Measurements from ENCODE around the gene AHRR. TPM values are rescaled to one million over a fixed set of nuclear protein-coding genes. Genes with fewer than 3 reads are reported as not detected.

AHRR gene
- total and polyA plus RNA-seq, 2 experiments from 2014 or later: 0.27 to 1.8 TPM

- Histone ChIP-seq H3F3A (replicated peaks; ENCODE audit: low read depth) (peaks cover 7% of the 10 kb centered on the region; the same call in 1 of the 2 replicates), H3K4me3 (no peak overlapping the region), H3K4me1 (ENCODE audit: insufficient read depth) (no peaks in the 10 kb centered on the region), H3K27ac (ENCODE audit: low read depth) (no peak overlapping the region), H3K36me3 (ENCODE audit: insufficient read depth) (no peaks in the 10 kb centered on the region), H3K79me2 (replicated peaks; ENCODE audit: insufficient read depth) (no peaks in the 10 kb centered on the region), H3K27me3 (ENCODE audit: insufficient read depth) (peaks cover 44% of the 10 kb centered on the region), H2AFZ (no peak overlapping the region), H3K4me2 (no peak overlapping the region), H4K20me1 (replicated peaks; ENCODE audit: insufficient read depth) (peaks cover under 1% of the 10 kb centered on the region; the same call in 1 of the 2 replicates), H3K9me2 (ENCODE audit: insufficient read depth) (no peaks in the 10 kb centered on the region)
- no peak overlapping the region for H3K4me3 Mint-ChIP-seq
- DNase-seq (ENCODE audit: low spot score): no peak
- TF ChIP-seq, protein P1, sequence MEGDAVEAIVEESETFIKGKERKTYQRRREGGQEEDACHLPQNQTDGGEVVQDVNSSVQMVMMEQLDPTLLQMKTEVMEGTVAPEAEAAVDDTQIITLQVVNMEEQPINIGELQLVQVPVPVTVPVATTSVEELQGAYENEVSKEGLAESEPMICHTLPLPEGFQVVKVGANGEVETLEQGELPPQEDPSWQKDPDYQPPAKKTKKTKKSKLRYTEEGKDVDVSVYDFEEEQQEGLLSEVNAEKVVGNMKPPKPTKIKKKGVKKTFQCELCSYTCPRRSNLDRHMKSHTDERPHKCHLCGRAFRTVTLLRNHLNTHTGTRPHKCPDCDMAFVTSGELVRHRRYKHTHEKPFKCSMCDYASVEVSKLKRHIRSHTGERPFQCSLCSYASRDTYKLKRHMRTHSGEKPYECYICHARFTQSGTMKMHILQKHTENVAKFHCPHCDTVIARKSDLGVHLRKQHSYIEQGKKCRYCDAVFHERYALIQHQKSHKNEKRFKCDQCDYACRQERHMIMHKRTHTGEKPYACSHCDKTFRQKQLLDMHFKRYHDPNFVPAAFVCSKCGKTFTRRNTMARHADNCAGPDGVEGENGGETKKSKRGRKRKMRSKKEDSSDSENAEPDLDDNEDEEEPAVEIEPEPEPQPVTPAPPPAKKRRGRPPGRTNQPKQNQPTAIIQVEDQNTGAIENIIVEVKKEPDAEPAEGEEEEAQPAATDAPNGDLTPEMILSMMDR (conservative IDR thresholded peaks at IDR 0.05; ENCODE audit: low read depth in 2 of 2): no peak
- TF ChIP-seq NANOG (IDR thresholded peaks at IDR 0.05; ENCODE audit: borderline replicate concordance): no peak
- TF ChIP-seq STAT1 (IDR thresholded peaks at IDR 0.05; ENCODE audit: unreplicated experiment): no peak
- TF ChIP-seq ZNF331 (CRISPR knock-in tag; IDR thresholded peaks at IDR 0.05; ENCODE audit: low read depth): no peak
- no peak for TF ChIP-seq CREB1 (CRISPR knock-in tag; IDR thresholded peaks at IDR 0.05; ENCODE audit: low read depth)
- no peak for TF ChIP-seq REST (IDR thresholded peaks at IDR 0.05; ENCODE audit: unreplicated experiment)
- no peak for TF ChIP-seq JUNB (IDR thresholded peaks at IDR 0.05; ENCODE audit: unreplicated experiment)
- no peak for TF ChIP-seq EZH2 (IDR thresholded peaks at IDR 0.05; ENCODE audit: low read depth, unreplicated experiment)
- TF ChIP-seq ETS1 (IDR thresholded peaks at IDR 0.05): no peak
- TF ChIP-seq EZH2phosphoT487 (IDR thresholded peaks at IDR 0.05; ENCODE audit: unreplicated experiment): no peak
- TF ChIP-seq POLR2AphosphoS5 (IDR thresholded peaks at IDR 0.05; ENCODE audit: low read depth): no peak
- TF ChIP-seq ZNF462 (CRISPR knock-in tag; IDR thresholded peaks at IDR 0.05): no peak
- no peak for TF ChIP-seq ZNF114 (CRISPR knock-in tag; IDR thresholded peaks at IDR 0.05)
- H3K9me3 Mint-ChIP-seq: peaks cover 4% of the 10 kb centered on the region; the same call in 1 of the 3 replicates
- no peak for ATAC-seq
- no peak overlapping the region for H3K27ac Mint-ChIP-seq
- peaks cover 10% of the 10 kb centered on the region for H3K4me1 Mint-ChIP-seq
- H3K36me3 Mint-ChIP-seq (ENCODE audit: low read depth): no peaks in the 10 kb centered on the region
- peaks cover 35% of the 10 kb centered on the region for H3K27me3 Mint-ChIP-seq (ENCODE audit: insufficient read depth, low read depth, poor library complexity)
Observed at GRCh38 chr5:324736-325612, 3.5 kb downstream of the AHRR start.
